Breast epithelium (tissue), 4 donors: ENCODE results near the gene SUPT6H. TPM values are rescaled to one million over a fixed set of nuclear protein-coding genes. Genes with fewer than 3 reads are reported as not detected.

Source experiments
- DNase-seq, 2 donors: peaks; one replicate each; pipeline ENCODE4 v3.0.0-alpha.2; 2019; ENCODE audit warnings: low spot score in 2 of 2
- H3K27ac ChIP-seq, 2 donors: fragments of 200-600 bp; sonication (generic) in 1 of 2; one replicate each; pipeline ENCODE4 v1.5.1; 2016 to 2019; ENCODE audit warnings: mild to moderate bottlenecking in 1 of 2
- H3K27me3 ChIP-seq, 2 donors: fragments of 200-600 bp; sonication (generic) in 1 of 2; one replicate each; pipeline versions ENCODE4 v1.5.1 to v1.6.0; 2017 to 2019; ENCODE audit warnings: control low read depth in 1 of 2, mild to moderate bottlenecking in 1 of 2
- H3K36me3 ChIP-seq: fragments of 200-600 bp; one replicate; pipeline ENCODE4 v1.5.1; 2019
- H3K4me1 ChIP-seq, 2 donors: fragments of 200-600 bp; sonication (generic); one replicate each; pipeline ENCODE4 v1.5.1; 2016 to 2019; ENCODE audit warnings: control low read depth in 1 of 2
- H3K4me3 ChIP-seq, 3 donors: fragments of 200-600 bp; sonication (generic); 1 replicate in 2 of 3; 2 replicates in 1 of 3; pipeline ENCODE4 v1.5.1; 2016 to 2019; ENCODE audit warnings: mild to moderate bottlenecking in 3 of 3, moderate library complexity in 2 of 3
- H3K9me3 ChIP-seq, 2 donors: fragments of 200-600 bp; sonication (generic) in 1 of 2; one replicate each; pipeline ENCODE4 v1.5.1; 2016 to 2019; ENCODE audit warnings: control low read depth in 1 of 2
- CTCF ChIP-seq, 3 donors: fragments of 450-650 bp; IDR thresholded peaks; one replicate each; pipeline ENCODE4 v1.5.1; 2016 to 2017; ENCODE audit warnings: antibody characterized with exemption in 3 of 3, mild to moderate bottlenecking in 3 of 3, moderate library complexity in 3 of 3
- POLR2A ChIP-seq: fragments of 450-650 bp; IDR thresholded peaks from one replicate; pipeline ENCODE4 v1.6.1; 2016; ENCODE audit warnings: antibody characterized with exemption, mild to moderate bottlenecking, moderate library complexity
- POLR2AphosphoS5 ChIP-seq, 3 donors: sonication (generic); formaldehyde crosslinking; IDR thresholded peaks; one replicate each; pipeline ENCODE4 v1.6.1; 2017; ENCODE audit warnings: antibody characterized with exemption in 3 of 3
- intact Hi-C: fragments of 100-400 bp; cut with DNase I; formaldehyde crosslinking; loops from one replicate; pipeline ENCODE4 v1.15.1; 2023; ENCODE audit warnings: low total_unique reads
- total RNA-seq, 3 donors: library from RNA; depleted of rRNA; stranded (reverse); fragments of >200 nt; gene quantifications; one replicate each; pipeline ENCODE4 v1.1.0, GENCODE V29; 2016

SUPT6H gene
- total RNA-seq, 3 donors from 2014 or later, result 62.6 to 69.9 (median 66.7) TPM

DNA sequence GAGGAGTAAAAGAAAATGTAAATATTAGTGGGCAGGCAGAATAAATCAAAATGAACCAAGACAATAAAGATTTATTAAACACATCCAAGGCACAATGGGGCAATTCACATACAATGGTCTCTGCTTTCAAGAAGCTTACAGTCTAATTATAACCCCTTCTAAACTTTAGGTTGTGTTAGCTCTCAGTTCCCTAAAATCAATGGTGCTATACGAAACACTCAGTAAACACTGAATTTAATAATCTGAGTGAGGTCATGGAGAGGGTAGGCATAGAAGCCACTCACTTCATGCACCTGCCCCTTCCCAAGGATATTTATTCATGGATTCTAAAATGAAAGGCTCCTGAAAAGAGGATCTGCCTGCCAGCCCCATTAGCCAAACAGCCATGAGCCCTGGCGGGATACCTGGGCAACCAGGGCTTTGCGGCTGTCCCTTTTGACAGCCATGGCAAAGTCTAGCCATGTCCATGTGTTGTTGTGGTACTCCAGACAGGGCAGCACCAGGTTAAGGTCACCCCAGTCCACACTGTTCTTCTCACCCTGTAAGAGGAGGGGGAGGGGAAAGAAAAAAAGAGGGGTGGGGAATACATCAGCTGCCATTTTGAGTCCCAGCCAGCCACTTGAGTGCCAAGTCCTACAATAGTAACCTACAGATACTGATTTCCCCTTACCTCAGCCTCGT lies 46.6 kb upstream of the SUPT6H start:
- H3K4me1 ChIP-seq, result no peaks in the 10 kb centered on the region
- H3K4me3 ChIP-seq, result no peak overlapping the region
- TF ChIP-seq CTCF (IDR thresholded peaks at IDR 0.05) (no peak), POLR2AphosphoS5 (IDR thresholded peaks at IDR 0.05) (no peak), POLR2A (no peak)
- H3K27ac ChIP-seq, result no peak overlapping the region
- H3K9me3 ChIP-seq, result no peaks in the 10 kb centered on the region
- no peaks in the 10 kb centered on the region for H3K27me3 ChIP-seq
- DNase-seq, result no peak
- H3K36me3 ChIP-seq, result peaks cover 26% of the 10 kb centered on the region
- intact Hi-C loops, result no loop called here

GRCh38 chr17:28616281-28616680 lies 45.7 kb upstream of the SUPT6H start:
- intact Hi-C loops, result no loop called here
- Histone ChIP-seq H3K4me3 (no peak overlapping the region), H3K27ac (no peak overlapping the region), H3K27me3 (no peaks in the 10 kb centered on the region), H3K9me3 (no peaks in the 10 kb centered on the region), H3K36me3 (peaks cover 27% of the 10 kb centered on the region), H3K4me1 (no peaks in the 10 kb centered on the region)
- no peak for DNase-seq
- TF ChIP-seq POLR2A, result no peak

DNA sequence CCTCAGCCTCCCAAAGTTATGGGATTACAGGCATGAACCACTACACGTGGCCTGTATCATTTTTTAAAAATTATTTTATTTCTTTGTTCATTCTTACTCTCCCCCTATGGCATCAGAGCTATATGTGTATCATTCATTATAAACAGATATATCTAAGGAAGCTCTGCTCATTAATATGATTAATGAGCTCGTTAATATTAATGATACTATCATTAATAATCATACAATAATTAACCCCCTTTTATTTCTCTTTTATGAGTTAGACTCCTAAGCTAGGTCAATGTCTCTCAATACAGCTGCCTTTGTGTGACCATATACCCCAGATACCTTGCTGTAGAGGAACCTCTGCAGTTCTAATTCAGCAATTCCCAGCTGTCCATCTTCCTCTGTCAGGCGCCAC lies 43.5 kb upstream of the SUPT6H start:
- Histone ChIP-seq H3K4me3 (no peak overlapping the region), H3K4me1 (no peaks in the 10 kb centered on the region), H3K27me3 (no peaks in the 10 kb centered on the region), H3K27ac (no peak overlapping the region), H3K9me3 (no peaks in the 10 kb centered on the region), H3K36me3 (peaks cover 47% of the 10 kb centered on the region)
- intact Hi-C loops, result no loop called here
- no peak for DNase-seq
- no peak for TF ChIP-seq CTCF (IDR thresholded peaks at IDR 0.05)
- TF ChIP-seq POLR2A, result no peak
- no peak for TF ChIP-seq POLR2AphosphoS5 (IDR thresholded peaks at IDR 0.05)

DNA sequence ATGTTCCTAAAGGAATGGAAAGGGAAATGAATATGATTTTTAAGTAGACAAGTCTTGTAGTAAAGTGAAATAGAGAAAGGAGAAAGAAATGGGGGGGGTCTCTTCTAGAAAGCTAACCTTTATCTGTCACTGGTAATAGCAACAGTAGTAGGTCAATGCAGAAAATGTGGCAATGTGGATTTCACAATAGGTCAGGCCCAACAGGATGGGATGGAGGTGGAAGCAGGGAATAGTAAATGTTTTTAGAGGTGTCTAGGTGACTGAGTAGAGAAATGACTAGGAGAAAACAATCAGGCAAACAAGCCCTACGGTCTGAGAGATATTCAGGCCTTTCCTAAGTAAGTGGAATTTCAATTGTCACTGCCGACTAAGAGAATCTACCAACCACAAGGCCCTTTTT lies 42.0 kb upstream of the SUPT6H start:
- Histone ChIP-seq H3K27ac (no peak overlapping the region), H3K4me1 (no peaks in the 10 kb centered on the region), H3K9me3 (no peaks in the 10 kb centered on the region), H3K4me3 (no peak overlapping the region), H3K36me3 (peaks cover 47% of the 10 kb centered on the region), H3K27me3 (no peaks in the 10 kb centered on the region)
- TF ChIP-seq CTCF (IDR thresholded peaks at IDR 0.05), result no peak
- TF ChIP-seq POLR2AphosphoS5 (IDR thresholded peaks at IDR 0.05), result no peak
- TF ChIP-seq POLR2A, result no peak
- intact Hi-C loops, result no loop called here
- no peak for DNase-seq

DNA sequence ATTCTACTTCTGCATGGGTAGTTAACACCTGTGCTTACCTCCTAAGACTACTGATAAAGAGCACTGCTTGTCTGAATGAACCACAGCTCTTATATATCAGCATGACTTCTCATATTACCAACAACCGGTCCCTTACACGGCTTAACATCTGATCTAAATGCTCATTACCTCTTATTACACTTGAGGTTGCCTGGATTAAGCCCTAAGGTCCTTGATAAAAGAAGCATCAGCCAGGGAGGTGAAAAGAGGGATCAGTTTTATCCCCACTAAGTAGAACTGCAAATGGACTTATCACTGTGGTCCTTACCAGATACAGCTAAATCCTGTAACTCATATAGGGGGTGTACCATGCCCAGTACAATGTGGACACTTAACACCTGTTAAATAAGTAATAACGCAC lies 39.8 kb upstream of the SUPT6H start:
- intact Hi-C loops, result no loop called here
- no peak overlapping the region for H3K4me3 ChIP-seq
- TF ChIP-seq CTCF (IDR thresholded peaks at IDR 0.05) (no peak), POLR2AphosphoS5 (IDR thresholded peaks at IDR 0.05) (no peak), POLR2A (no peak)
- H3K36me3 ChIP-seq, result peaks cover 32% of the 10 kb centered on the region
- no peak overlapping the region for H3K27ac ChIP-seq
- no peaks in the 10 kb centered on the region for H3K27me3 ChIP-seq
- DNase-seq, result no peak
- no peaks in the 10 kb centered on the region for H3K9me3 ChIP-seq
- no peaks in the 10 kb centered on the region for H3K4me1 ChIP-seq
